Measurements from ENCODE around the gene ATMIN. TPM values are rescaled to one million over a fixed set of nuclear protein-coding genes. Genes with fewer than 3 reads are reported as not detected.
A peak's percentile ranks its signal among the peaks of the same experiment; 100 is the strongest.

Gene ATMIN
- total and polyA plus RNA-seq, 4 donors = 6.8 to 17.8 (median 12.3) TPM

DNA sequence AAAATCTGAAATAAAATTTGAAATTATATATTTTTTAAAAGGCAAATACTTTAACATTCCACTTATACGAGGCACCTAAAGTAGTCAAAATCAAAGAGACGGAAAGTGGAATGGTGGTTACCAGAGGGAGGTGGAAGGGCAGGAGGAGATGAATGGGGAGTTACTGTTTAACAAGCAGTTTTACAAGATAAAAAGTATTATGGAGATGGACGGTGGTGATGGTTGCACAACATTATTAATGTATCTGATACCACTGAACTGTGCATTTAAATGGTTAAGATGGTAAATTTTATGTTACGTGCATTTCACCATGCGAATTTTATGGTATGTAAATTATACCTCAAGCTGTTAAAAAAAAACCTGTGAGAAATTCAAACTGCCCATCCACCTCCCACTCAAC is 34.3 kb upstream of the ATMIN start (continued):
- TF ChIP-seq, protein P1, sequence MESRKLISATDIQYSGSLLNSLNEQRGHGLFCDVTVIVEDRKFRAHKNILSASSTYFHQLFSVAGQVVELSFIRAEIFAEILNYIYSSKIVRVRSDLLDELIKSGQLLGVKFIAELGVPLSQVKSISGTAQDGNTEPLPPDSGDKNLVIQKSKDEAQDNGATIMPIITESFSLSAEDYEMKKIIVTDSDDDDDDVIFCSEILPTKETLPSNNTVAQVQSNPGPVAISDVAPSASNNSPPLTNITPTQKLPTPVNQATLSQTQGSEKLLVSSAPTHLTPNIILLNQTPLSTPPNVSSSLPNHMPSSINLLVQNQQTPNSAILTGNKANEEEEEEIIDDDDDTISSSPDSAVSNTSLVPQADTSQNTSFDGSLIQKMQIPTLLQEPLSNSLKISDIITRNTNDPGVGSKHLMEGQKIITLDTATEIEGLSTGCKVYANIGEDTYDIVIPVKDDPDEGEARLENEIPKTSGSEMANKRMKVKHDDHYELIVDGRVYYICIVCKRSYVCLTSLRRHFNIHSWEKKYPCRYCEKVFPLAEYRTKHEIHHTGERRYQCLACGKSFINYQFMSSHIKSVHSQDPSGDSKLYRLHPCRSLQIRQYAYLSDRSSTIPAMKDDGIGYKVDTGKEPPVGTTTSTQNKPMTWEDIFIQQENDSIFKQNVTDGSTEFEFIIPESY (IDR thresholded peaks at IDR 0.05) = no peak
- TF ChIP-seq HNF4A (conservative IDR thresholded peaks at IDR 0.05) (no peak), GABPA (IDR thresholded peaks at IDR 0.05 in 1 of 2, conservative IDR thresholded peaks at IDR 0.05 in 1 of 2) (no peak), EGR1 (IDR thresholded peaks at IDR 0.05; ENCODE audit: low read depth in 2 of 2) (no peak)

DNA sequence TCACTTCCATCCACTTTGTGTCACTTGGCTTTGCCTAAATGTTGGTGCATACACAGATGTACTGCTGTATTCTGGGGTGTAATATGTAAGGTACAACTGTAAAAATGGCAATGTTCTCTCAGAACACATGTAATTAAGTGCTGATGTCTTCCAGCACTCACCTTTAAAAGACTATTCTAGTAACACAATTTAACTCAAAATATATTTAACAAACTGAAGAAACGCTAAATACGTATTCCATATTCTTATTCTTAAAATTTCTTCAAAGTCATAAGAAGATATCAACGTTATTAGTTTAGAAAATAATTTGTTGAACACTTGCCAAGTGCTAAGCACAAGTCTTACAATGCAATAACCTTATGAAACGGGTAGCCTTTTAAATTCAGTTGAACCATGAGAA is 32.6 kb upstream of the ATMIN start:
- TF ChIP-seq, protein P2, sequence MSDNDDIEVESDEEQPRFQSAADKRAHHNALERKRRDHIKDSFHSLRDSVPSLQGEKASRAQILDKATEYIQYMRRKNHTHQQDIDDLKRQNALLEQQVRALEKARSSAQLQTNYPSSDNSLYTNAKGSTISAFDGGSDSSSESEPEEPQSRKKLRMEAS (IDR thresholded peaks at IDR 0.05) = no peak
- TF ChIP-seq, protein P3, sequence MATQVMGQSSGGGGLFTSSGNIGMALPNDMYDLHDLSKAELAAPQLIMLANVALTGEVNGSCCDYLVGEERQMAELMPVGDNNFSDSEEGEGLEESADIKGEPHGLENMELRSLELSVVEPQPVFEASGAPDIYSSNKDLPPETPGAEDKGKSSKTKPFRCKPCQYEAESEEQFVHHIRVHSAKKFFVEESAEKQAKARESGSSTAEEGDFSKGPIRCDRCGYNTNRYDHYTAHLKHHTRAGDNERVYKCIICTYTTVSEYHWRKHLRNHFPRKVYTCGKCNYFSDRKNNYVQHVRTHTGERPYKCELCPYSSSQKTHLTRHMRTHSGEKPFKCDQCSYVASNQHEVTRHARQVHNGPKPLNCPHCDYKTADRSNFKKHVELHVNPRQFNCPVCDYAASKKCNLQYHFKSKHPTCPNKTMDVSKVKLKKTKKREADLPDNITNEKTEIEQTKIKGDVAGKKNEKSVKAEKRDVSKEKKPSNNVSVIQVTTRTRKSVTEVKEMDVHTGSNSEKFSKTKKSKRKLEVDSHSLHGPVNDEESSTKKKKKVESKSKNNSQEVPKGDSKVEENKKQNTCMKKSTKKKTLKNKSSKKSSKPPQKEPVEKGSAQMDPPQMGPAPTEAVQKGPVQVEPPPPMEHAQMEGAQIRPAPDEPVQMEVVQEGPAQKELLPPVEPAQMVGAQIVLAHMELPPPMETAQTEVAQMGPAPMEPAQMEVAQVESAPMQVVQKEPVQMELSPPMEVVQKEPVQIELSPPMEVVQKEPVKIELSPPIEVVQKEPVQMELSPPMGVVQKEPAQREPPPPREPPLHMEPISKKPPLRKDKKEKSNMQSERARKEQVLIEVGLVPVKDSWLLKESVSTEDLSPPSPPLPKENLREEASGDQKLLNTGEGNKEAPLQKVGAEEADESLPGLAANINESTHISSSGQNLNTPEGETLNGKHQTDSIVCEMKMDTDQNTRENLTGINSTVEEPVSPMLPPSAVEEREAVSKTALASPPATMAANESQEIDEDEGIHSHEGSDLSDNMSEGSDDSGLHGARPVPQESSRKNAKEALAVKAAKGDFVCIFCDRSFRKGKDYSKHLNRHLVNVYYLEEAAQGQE (IDR thresholded peaks at IDR 0.05) = no peak
- TF ChIP-seq, protein P1 (IDR thresholded peaks at IDR 0.05) = no peak
- no peak for TF ChIP-seq YY1 (IDR thresholded peaks at IDR 0.05)
- TF ChIP-seq FOXA1 (IDR thresholded peaks at IDR 0.05) = no peak
- TF ChIP-seq, protein P4, sequence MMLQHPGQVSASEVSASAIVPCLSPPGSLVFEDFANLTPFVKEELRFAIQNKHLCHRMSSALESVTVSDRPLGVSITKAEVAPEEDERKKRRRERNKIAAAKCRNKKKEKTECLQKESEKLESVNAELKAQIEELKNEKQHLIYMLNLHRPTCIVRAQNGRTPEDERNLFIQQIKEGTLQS (IDR thresholded peaks at IDR 0.05) = no peak
- no peak for TF ChIP-seq HNF4A (conservative IDR thresholded peaks at IDR 0.05)
- TF ChIP-seq RXRA (IDR thresholded peaks at IDR 0.05) = no peak
- no peak for TF ChIP-seq EGR1 (IDR thresholded peaks at IDR 0.05; ENCODE audit: low read depth in 2 of 2)
- no peak for TF ChIP-seq TAF1 (conservative IDR thresholded peaks at IDR 0.05)
- TF ChIP-seq GABPA (IDR thresholded peaks at IDR 0.05 in 1 of 2, conservative IDR thresholded peaks at IDR 0.05 in 1 of 2) = no peak
- TF ChIP-seq, protein P5, sequence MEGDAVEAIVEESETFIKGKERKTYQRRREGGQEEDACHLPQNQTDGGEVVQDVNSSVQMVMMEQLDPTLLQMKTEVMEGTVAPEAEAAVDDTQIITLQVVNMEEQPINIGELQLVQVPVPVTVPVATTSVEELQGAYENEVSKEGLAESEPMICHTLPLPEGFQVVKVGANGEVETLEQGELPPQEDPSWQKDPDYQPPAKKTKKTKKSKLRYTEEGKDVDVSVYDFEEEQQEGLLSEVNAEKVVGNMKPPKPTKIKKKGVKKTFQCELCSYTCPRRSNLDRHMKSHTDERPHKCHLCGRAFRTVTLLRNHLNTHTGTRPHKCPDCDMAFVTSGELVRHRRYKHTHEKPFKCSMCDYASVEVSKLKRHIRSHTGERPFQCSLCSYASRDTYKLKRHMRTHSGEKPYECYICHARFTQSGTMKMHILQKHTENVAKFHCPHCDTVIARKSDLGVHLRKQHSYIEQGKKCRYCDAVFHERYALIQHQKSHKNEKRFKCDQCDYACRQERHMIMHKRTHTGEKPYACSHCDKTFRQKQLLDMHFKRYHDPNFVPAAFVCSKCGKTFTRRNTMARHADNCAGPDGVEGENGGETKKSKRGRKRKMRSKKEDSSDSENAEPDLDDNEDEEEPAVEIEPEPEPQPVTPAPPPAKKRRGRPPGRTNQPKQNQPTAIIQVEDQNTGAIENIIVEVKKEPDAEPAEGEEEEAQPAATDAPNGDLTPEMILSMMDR (IDR thresholded peaks at IDR 0.05; ENCODE audit: low read depth, low read length, missing input control) = no peak
- no peak for TF ChIP-seq SP1 (IDR thresholded peaks at IDR 0.05)
- TF ChIP-seq RAD21 (IDR thresholded peaks at IDR 0.05) = no peak
- no peak for TF ChIP-seq FOXA2 (IDR thresholded peaks at IDR 0.05)
- no peak for TF ChIP-seq NR2F2 (IDR thresholded peaks at IDR 0.05)
- TF ChIP-seq HNF4G (IDR thresholded peaks at IDR 0.05) = no peak
- H3K4me1 ChIP-seq (ENCODE audit: control insufficient read depth in 4 of 4, insufficient read depth in 4 of 4, low read length in 3 of 4) = peaks cover 3 to 49% (median 22%) of the 10 kb centered on the region in 4 donors
- H3K9me3 ChIP-seq (ENCODE audit: control insufficient read depth in 4 of 4, low read length in 3 of 4) = no peaks in the 10 kb centered on the region
- H3K4me3 ChIP-seq (ENCODE audit: low read depth in 1 of 3, low read length in 3 of 3) = no peak overlapping the region
- no peak for DNase-seq (ENCODE audit: low spot score)
- WGBS = 68% methylated on average over 4 of the region's 4 CpGs
- H3K9ac ChIP-seq (ENCODE audit: low read depth in 1 of 2, low read length in 2 of 2) = no peak overlapping the region
- peak overlapping the region; percentile 39 to 70 for H3K27ac ChIP-seq (ENCODE audit: low read depth in 1 of 2, low read length in 2 of 2)
- no peaks in the 10 kb centered on the region for H3K36me3 ChIP-seq (ENCODE audit: control insufficient read depth in 4 of 4, insufficient read depth in 3 of 4, low read depth in 1 of 4, low read length in 3 of 4)
- H3K27me3 ChIP-seq (ENCODE audit: control insufficient read depth in 4 of 4, insufficient read depth in 4 of 4, low read length in 3 of 4) = no peaks in the 10 kb centered on the region

Data from liver (tissue), 9 donors.